ENCODE measurements around the gene SYTL5.

The SYTL5 gene

GRCh38 chrX:38126179-38126578, 119.8 kb downstream of the SYTL5 start:
- no peak overlapping the region for H4K91ac ChIP-seq (ENCODE audit: low read length)
- H3K14ac ChIP-seq (ENCODE audit: low read length in 2 of 2): no peak overlapping the region
- no peaks in the 10 kb centered on the region for H3K9me3 ChIP-seq (ENCODE audit: control insufficient read depth, low read length)
- H3K36me3 ChIP-seq (ENCODE audit: control insufficient read depth in 1 of 2, insufficient read depth in 2 of 2, low read depth in 1 of 2, low read length in 2 of 2): peaks cover 0 to 3% of the 10 kb centered on the region in 2 experiments
- DNase-seq: no peak
- H3K27me3 ChIP-seq (ENCODE audit: control insufficient read depth in 1 of 2, insufficient read depth in 1 of 2, low read length in 2 of 2): peaks cover 0 to 9% of the 10 kb centered on the region in 2 experiments
- H2BK12ac ChIP-seq (ENCODE audit: low read length in 2 of 2): no peak overlapping the region
- H3K79me1 ChIP-seq (replicated peaks; ENCODE audit: low read length, poor library complexity, severe bottlenecking): no peaks in the 10 kb centered on the region
- no peak overlapping the region for H3K4me2 ChIP-seq (ENCODE audit: low read length, poor library complexity, severe bottlenecking)
- no peak overlapping the region for H3K4ac ChIP-seq (ENCODE audit: low read depth in 1 of 2, low read length in 2 of 2)
- H3K4me3 ChIP-seq (ENCODE audit: insufficient read depth in 1 of 2, low read depth in 1 of 2, low read length in 2 of 2): no peak overlapping the region
- H2BK5ac ChIP-seq (ENCODE audit: low read depth, low read length, poor library complexity, severe bottlenecking): no peak overlapping the region
- no peak overlapping the region for H2AK5ac ChIP-seq (ENCODE audit: low read length, severe bottlenecking)
- H3K23ac ChIP-seq (ENCODE audit: low read length in 2 of 2): no peak overlapping the region
- H4K8ac ChIP-seq (ENCODE audit: low read length): no peak overlapping the region
- 97% methylated on average over 2 of the region's 3 CpGs for WGBS
- no peak overlapping the region for H2BK120ac ChIP-seq (ENCODE audit: low read depth, low read length)
- H3K27ac ChIP-seq (ENCODE audit: low read length, poor library complexity, severe bottlenecking): no peak overlapping the region
- H2BK15ac ChIP-seq (ENCODE audit: low read depth, poor library complexity, severe bottlenecking): no peak overlapping the region
- H2AFZ ChIP-seq (ENCODE audit: low read depth, low read length): no peak overlapping the region
- H3K4me1 ChIP-seq (ENCODE audit: control insufficient read depth, insufficient read depth, low read depth, low read length): no peaks in the 10 kb centered on the region
- H3K9ac ChIP-seq (ENCODE audit: low read length): no peak overlapping the region
- H3K18ac ChIP-seq (ENCODE audit: low read depth in 1 of 2, low read length in 2 of 2): no peak overlapping the region

GRCh38 chrX:38127961-38128360, 121.6 kb downstream of the SYTL5 start:
- peaks cover 0 to 3% of the 10 kb centered on the region in 2 experiments for H3K36me3 ChIP-seq (ENCODE audit: control insufficient read depth in 1 of 2, insufficient read depth in 2 of 2, low read depth in 1 of 2, low read length in 2 of 2)
- DNase-seq: no peak
- no peak overlapping the region for H2BK15ac ChIP-seq (ENCODE audit: low read depth, poor library complexity, severe bottlenecking)
- H4K8ac ChIP-seq (ENCODE audit: low read length): no peak overlapping the region
- H3K4ac ChIP-seq (ENCODE audit: low read depth in 1 of 2, low read length in 2 of 2): no peak overlapping the region
- H3K4me2 ChIP-seq (ENCODE audit: low read length, poor library complexity, severe bottlenecking): no peak overlapping the region
- H3K23ac ChIP-seq (ENCODE audit: low read length in 2 of 2): no peak overlapping the region
- no peak overlapping the region for H2BK12ac ChIP-seq (ENCODE audit: low read length in 2 of 2)
- no peak overlapping the region for H2BK120ac ChIP-seq (ENCODE audit: low read depth, low read length)
- no peak overlapping the region for H3K4me3 ChIP-seq (ENCODE audit: insufficient read depth in 1 of 2, low read depth in 1 of 2, low read length in 2 of 2)
- H2BK5ac ChIP-seq (ENCODE audit: low read depth, low read length, poor library complexity, severe bottlenecking): no peak overlapping the region
- H2AFZ ChIP-seq (ENCODE audit: low read depth, low read length): no peak overlapping the region
- H3K18ac ChIP-seq (ENCODE audit: low read depth in 1 of 2, low read length in 2 of 2): no peak overlapping the region
- no peak overlapping the region for H3K14ac ChIP-seq (ENCODE audit: low read length in 2 of 2)
- H3K4me1 ChIP-seq (ENCODE audit: control insufficient read depth, insufficient read depth, low read depth, low read length): no peaks in the 10 kb centered on the region
- no peak overlapping the region for H2AK5ac ChIP-seq (ENCODE audit: low read length, severe bottlenecking)
- 89% methylated on average over 1 of the region's 1 CpG for WGBS
- no peak overlapping the region for H3K27ac ChIP-seq (ENCODE audit: low read length, poor library complexity, severe bottlenecking)
- no peaks in the 10 kb centered on the region for H3K79me1 ChIP-seq (replicated peaks; ENCODE audit: low read length, poor library complexity, severe bottlenecking)
- no peaks in the 10 kb centered on the region for H3K9me3 ChIP-seq (ENCODE audit: control insufficient read depth, low read length)
- H3K27me3 ChIP-seq (ENCODE audit: control insufficient read depth in 1 of 2, insufficient read depth in 1 of 2, low read length in 2 of 2): peaks cover 0 to 9% of the 10 kb centered on the region in 2 experiments
- no peak overlapping the region for H3K9ac ChIP-seq (ENCODE audit: low read length)
- no peak overlapping the region for H4K91ac ChIP-seq (ENCODE audit: low read length)

- Histone ChIP-seq H3K23ac (ENCODE audit: low read length in 2 of 2) (no peak overlapping the region), H3K27me3 (ENCODE audit: control insufficient read depth in 1 of 2, insufficient read depth in 1 of 2, low read length in 2 of 2) (peaks cover 0 to 9% of the 10 kb centered on the region in 2 experiments), H2AFZ (ENCODE audit: low read depth, low read length) (no peak overlapping the region), H3K4me2 (ENCODE audit: low read length, poor library complexity, severe bottlenecking) (no peak overlapping the region), H2BK120ac (ENCODE audit: low read depth, low read length) (no peak overlapping the region), H3K4ac (ENCODE audit: low read depth in 1 of 2, low read length in 2 of 2) (no peak overlapping the region), H3K79me1 (replicated peaks; ENCODE audit: low read length, poor library complexity, severe bottlenecking) (no peaks in the 10 kb centered on the region), H2AK5ac (ENCODE audit: low read length, severe bottlenecking) (no peak overlapping the region), H2BK15ac (ENCODE audit: low read depth, poor library complexity, severe bottlenecking) (no peak overlapping the region), H3K36me3 (ENCODE audit: control insufficient read depth in 1 of 2, insufficient read depth in 2 of 2, low read depth in 1 of 2, low read length in 2 of 2) (peaks cover 0 to 3% of the 10 kb centered on the region in 2 experiments), H4K91ac (ENCODE audit: low read length) (no peak overlapping the region), H3K9me3 (ENCODE audit: control insufficient read depth, low read length) (no peaks in the 10 kb centered on the region), H3K4me1 (ENCODE audit: control insufficient read depth, insufficient read depth, low read depth, low read length) (no peaks in the 10 kb centered on the region), H3K4me3 (ENCODE audit: insufficient read depth in 1 of 2, low read depth in 1 of 2, low read length in 2 of 2) (no peak overlapping the region), H3K18ac (ENCODE audit: low read depth in 1 of 2, low read length in 2 of 2) (no peak overlapping the region), H3K14ac (ENCODE audit: low read length in 2 of 2) (no peak overlapping the region), H4K8ac (ENCODE audit: low read length) (no peak overlapping the region), H3K9ac (ENCODE audit: low read length) (no peak overlapping the region), H2BK12ac (ENCODE audit: low read length in 2 of 2) (no peak overlapping the region), H2BK5ac (ENCODE audit: low read depth, low read length, poor library complexity, severe bottlenecking) (no peak overlapping the region), H3K27ac (ENCODE audit: low read length, poor library complexity, severe bottlenecking) (no peak overlapping the region)
- DNase-seq: no peak
Observed at GRCh38 chrX:38129366-38129765, 123.0 kb downstream of the SYTL5 start.

GRCh38 chrX:38138157-38138891, 132.0 kb downstream of the SYTL5 start:
- Histone ChIP-seq H3K4me2 (ENCODE audit: low read length, poor library complexity, severe bottlenecking) (no peak overlapping the region), H3K36me3 (ENCODE audit: control insufficient read depth in 1 of 2, insufficient read depth in 2 of 2, low read depth in 1 of 2, low read length in 2 of 2) (no peaks in the 10 kb centered on the region), H4K8ac (ENCODE audit: low read length) (no peak overlapping the region), H2BK5ac (ENCODE audit: low read depth, low read length, poor library complexity, severe bottlenecking) (no peak overlapping the region), H3K9me3 (ENCODE audit: control insufficient read depth, low read length) (no peaks in the 10 kb centered on the region), H3K79me1 (replicated peaks; ENCODE audit: low read length, poor library complexity, severe bottlenecking) (no peaks in the 10 kb centered on the region), H3K27ac (ENCODE audit: low read length, poor library complexity, severe bottlenecking) (no peak overlapping the region), H3K4me1 (ENCODE audit: control insufficient read depth, insufficient read depth, low read depth, low read length) (no peaks in the 10 kb centered on the region), H4K91ac (ENCODE audit: low read length) (no peak overlapping the region), H2AFZ (ENCODE audit: low read depth, low read length) (no peak overlapping the region), H2BK12ac (ENCODE audit: low read length in 2 of 2) (no peak overlapping the region), H2BK15ac (ENCODE audit: low read depth, poor library complexity, severe bottlenecking) (no peak overlapping the region), H3K18ac (ENCODE audit: low read depth in 1 of 2, low read length in 2 of 2) (no peak overlapping the region), H3K23ac (ENCODE audit: low read length in 2 of 2) (no peak overlapping the region), H2BK120ac (ENCODE audit: low read depth, low read length) (no peak overlapping the region), H3K14ac (ENCODE audit: low read length in 2 of 2) (no peak overlapping the region), H2AK5ac (ENCODE audit: low read length, severe bottlenecking) (no peak overlapping the region), H3K4ac (ENCODE audit: low read depth in 1 of 2, low read length in 2 of 2) (no peak overlapping the region), H3K9ac (ENCODE audit: low read length) (no peak overlapping the region), H3K4me3 (ENCODE audit: insufficient read depth in 1 of 2, low read depth in 1 of 2, low read length in 2 of 2) (no peak overlapping the region), H3K27me3 (ENCODE audit: control insufficient read depth in 1 of 2, insufficient read depth in 1 of 2, low read length in 2 of 2) (peaks cover 0 to 9% of the 10 kb centered on the region in 2 experiments)
- no peak for DNase-seq
- no CpG with 5 or more reads among the region's 2 CpGs for WGBS

Measured in mesenchymal stem cell (in vitro differentiated cells and primary cell).